ENCODE measurements around the gene VPS26C. TPM values are rescaled to one million over a fixed set of nuclear protein-coding genes. Genes with fewer than 3 reads are reported as not detected.

Gene VPS26C
- total RNA-seq, 2 donors from 2014 or later: 67.8 to 69.6 TPM

DNA sequence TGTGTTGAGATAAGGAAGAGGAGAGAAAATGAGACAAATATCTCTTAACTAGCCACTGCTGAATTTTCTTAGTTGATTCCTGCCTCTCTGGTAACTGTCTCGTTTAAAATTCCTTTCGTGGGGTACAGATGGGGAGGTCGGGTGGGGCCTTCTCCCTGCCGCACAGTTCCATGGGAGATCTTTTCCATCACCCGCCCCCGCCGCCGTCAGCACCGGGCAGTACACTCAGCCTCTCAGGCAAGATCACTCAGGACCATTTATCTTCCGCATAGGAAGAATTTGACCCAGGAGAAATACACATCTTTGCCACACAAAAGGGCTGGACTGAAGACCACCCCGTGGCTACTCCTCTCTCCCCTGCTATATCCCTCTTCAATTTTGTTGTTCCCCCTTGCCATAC is 2.3 kb upstream of the VPS26C start:
- no peak for ATAC-seq
- DNase-seq: no peak
- intact Hi-C loops (cut with DNase I, micrococcal nuclease): loop anchor here in 1 of 2 donors (5.0 kb wide), 1 partner anchor 93 kb away; no protein-coding TSS in a partner anchor

DNA sequence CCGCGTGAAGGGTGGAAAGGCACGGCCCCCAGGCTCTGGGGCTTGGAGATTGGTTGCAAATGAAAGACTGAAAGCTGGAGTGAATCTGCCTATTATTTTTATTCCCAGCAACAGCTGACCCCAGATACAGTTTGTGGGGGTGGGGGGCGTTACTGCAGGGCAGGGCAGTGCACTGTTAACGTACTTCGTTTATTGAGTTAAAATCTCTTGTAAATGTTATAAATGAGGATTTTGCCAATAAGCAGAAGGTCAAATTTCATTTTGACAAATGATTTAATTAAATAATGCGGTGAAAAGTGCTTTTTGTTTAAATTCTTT is 1.0 kb upstream of the VPS26C start:
- intact Hi-C loops (cut with DNase I, micrococcal nuclease): loop anchor here in 1 of 2 donors (5.0 kb wide), 1 partner anchor 94 kb away; no protein-coding TSS in a partner anchor

GRCh38 chr21:37266515-37267221 is 466 bp downstream of the VPS26C start:
- DNase-seq (peak in 1 of 2 donors; percentile 82), ATAC-seq (peak; percentile 53)
- intact Hi-C loops (cut with DNase I, micrococcal nuclease): loop anchor here in 1 of 2 donors (5.0 kb wide), 1 partner anchor 96 kb away; no protein-coding TSS in a partner anchor

More for the DNA sequence above, 1.0 kb upstream of the VPS26C start:
- DNase-seq (no peak), ATAC-seq (no peak)

GRCh38 chr21:37264808-37265207 is 2.3 kb downstream of the VPS26C start:
- no peak for DNase-seq
- no peak for ATAC-seq
- intact Hi-C loops (cut with DNase I, micrococcal nuclease): loop anchor here in 1 of 2 donors (5.0 kb wide), 1 partner anchor 97 kb away; no protein-coding TSS in a partner anchor

DNA sequence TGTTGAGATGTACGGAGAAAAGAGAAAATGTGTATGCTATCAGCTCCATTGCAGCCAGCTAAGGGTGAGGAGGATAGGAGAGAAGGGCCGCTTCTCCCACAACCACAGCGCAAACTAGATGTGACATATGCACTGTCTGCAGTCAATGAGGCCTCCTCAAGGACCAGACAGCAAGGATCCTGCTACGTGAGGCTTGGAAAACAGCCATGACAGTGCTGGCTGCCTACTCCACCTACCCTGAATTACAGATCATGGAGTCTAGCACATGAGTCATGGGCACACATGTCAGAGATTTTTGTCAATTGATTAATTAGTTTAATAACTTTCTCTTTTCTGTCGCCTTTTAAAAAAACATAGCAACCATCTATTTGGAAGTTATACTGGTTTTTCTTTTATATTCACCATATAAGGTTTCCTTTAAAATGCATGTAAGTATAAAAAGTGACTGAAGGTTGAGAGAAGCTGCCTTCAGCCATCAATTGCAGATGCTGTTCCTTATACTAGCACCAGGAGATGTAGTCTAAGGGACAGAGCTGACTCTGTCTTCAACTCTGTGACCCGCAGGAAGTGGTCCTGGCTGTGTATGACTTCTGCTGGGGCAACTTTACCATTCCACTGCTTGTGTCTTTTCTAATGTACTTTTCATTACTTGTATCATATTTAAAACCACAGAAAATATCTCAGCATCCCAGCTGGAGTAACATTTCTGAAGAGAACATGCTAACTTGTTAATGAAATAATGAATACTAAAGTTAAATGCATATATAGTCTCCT is 3.1 kb downstream of the VPS26C start:
- DNase-seq (no peak), ATAC-seq (no peak)
- intact Hi-C loops (cut with DNase I, micrococcal nuclease): no loop called here

- no peak for ATAC-seq
- intact Hi-C loops (cut with DNase I, micrococcal nuclease): no loop called here
- DNase-seq: no peak
These were observed 7.7 kb downstream of the VPS26C start for GRCh38 chr21:37259426-37259825.

DNA sequence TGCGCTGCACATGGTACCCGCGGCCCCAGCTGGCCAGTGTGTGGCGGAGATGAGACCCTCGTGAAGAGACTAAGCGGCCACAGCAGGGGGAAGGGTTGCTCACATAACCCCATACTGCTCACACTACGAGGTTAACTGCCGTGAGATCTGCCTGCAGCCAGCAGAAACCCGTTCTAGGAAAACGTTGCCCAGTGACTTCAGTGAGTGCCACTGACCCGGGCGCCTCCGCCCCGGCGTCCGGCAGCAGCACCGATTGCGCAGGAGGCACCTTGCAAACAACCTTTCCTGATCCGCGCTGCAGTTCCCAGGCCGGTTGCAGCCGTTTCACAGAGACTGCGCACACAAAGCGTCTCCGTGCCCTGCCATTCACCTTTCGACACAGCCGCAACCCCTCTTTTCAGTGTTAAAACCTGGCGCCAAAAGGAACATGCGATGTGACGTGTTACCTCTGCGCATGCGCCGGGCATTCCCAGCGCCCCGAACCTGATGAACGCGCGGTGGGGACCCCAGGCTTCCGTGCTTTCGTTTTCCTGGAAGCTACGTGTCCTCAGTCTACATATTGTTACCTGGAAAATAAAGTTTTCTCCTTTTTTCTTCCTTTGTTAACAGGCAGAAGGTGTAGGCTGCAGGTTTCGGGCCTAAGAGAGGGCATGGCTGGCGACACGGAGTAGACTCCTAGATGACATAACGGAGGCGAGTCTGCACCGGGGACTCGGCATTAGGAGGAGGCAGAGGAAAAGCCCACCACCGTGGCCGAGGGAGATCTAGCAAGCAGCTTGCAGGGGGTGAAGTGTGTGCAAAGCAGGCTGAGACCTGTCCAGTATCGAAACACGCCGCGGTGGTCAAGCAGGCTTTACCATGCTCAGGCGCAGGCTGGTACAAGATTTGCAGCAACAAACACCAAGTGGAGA is 8.9 kb downstream of the VPS26C start:
- DNase-seq (peak; percentile 54 to 70), ATAC-seq (peak; percentile 81)
- intact Hi-C loops (cut with DNase I, micrococcal nuclease): no loop called here

- intact Hi-C loops (cut with DNase I, micrococcal nuclease): no loop called here
- ATAC-seq (peak; percentile 56), DNase-seq (peak; percentile 31 to 33)
These were observed 9.6 kb downstream of the VPS26C start for GRCh38 chr21:37257511-37257966.

DNA sequence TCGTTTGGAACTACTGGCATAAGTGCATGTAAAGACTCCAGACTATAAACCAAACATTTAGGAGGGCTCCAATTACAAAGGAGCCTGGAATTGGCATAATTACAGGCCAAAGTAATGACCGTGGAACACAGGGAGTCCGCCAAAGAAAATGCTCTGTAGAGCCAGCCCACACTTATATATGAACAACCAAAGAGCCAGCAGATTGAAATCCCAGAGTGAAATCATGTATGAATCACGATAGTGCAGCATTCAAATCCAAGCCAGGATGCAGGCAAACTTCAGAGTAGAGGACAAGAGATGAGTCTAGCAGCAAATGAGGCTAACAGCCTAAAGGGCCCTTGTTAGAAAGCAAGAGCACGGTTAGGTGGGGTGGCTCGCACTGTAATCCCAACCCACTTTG is 13.1 kb downstream of the VPS26C start:
- DNase-seq: no peak
- intact Hi-C loops (cut with DNase I, micrococcal nuclease): no loop called here
- ATAC-seq: no peak

- ATAC-seq: no peak
- intact Hi-C loops (cut with DNase I, micrococcal nuclease): no loop called here
These were observed 15.9 kb downstream of the VPS26C start for GRCh38 chr21:37251294-37251634.

GRCh38 chr21:37249112-37249904 is 17.8 kb downstream of the VPS26C start:
- ATAC-seq (no peak), DNase-seq (no peak)
- intact Hi-C loops (cut with DNase I, micrococcal nuclease): loop anchor here in 1 of 2 donors (10.0 kb wide), 1 partner anchor 315 kb away; no protein-coding TSS in a partner anchor

More at GRCh38 chr21:37251294-37251634, 15.9 kb downstream of the VPS26C start:
- no peak for DNase-seq

DNA sequence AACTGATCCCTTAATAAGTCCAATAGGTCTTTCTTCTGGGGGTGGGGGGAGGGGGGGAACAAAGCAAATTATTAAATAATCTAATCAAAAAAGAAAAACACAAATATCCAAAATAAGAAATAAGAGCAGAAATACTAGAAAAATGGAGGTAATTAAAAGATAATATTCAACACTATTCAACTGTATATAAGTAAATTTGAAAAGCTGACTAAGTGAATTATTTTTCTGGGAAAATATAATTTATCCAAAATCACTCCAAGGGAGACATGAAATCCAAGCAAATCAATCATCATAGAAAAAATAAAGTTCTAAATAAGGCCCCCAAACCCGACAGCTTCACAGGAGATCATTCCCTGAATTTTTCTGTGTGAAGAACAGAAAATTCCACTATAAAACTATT is 18.8 kb downstream of the VPS26C start:
- ATAC-seq: no peak
- intact Hi-C loops (cut with DNase I, micrococcal nuclease): loop anchor here in 1 of 2 donors (10.0 kb wide), 1 partner anchor 317 kb away; no protein-coding TSS in a partner anchor
- DNase-seq: no peak

DNA sequence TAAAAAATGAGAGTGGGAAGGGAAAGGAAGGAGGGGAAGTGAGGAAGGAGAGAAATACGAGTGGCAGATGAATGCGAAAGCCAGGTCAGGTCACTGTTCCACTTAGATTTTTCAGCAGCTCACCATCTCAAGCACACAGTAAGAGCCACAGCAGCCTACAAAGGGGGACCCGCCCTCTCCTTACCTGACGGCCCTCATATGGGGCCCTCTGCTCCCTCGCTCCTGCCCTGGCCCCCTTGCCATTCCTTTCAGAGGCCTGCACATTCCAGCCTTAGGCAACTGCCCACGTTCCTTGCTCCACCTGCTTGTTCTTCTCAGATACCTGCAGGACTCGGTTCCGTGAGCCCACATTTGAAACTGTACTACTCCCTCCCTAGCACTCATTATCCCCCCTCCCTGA is 22.0 kb downstream of the VPS26C start:
- DNase-seq: no peak
- intact Hi-C loops (cut with DNase I, micrococcal nuclease): loop anchor here in 1 of 2 donors (10.0 kb wide), 1 partner anchor 320 kb away; no protein-coding TSS in a partner anchor
- no peak for ATAC-seq

DNA sequence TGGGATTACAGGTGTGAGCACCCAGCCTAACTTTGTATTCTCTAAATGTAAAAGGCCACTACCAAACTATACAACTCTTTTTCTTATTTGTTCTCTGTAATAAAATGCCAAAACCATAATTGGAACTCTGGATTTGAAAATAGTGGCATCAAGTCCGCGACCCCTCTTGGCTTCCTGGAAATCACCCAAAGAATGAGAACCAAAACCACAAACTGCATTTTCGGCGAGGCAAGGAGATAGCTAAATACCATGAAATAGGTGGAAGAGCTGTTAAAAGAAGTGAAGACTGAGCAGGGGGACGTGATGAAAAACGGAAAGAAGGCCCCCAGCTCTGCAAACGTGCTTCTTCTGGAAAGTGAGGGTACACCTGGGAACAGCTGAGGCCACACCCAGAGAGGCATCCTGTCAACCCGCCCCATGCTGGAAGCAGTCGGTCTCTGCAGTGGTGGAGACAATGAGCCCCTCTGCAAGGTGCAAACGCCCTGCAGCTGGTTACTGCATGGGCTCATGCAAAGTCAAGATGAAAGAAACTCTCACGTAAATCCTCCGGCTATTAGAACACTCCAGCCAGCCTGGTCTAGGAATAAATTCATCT is 22.5 kb downstream of the VPS26C start:
- ATAC-seq (no peak), DNase-seq (no peak)
- intact Hi-C loops (cut with DNase I, micrococcal nuclease): loop anchor here in 1 of 2 donors (10.0 kb wide), 1 partner anchor 320 kb away; no protein-coding TSS in a partner anchor

- no peak for ATAC-seq
- intact Hi-C loops (cut with DNase I, micrococcal nuclease): loop anchor here in 1 of 2 donors (10.0 kb wide), 1 partner anchor 321 kb away; no protein-coding TSS in a partner anchor
- no peak for DNase-seq
These were observed 23.2 kb downstream of the VPS26C start for GRCh38 chr21:37243961-37244360.

GRCh38 chr21:37241426-37241825 is 25.7 kb downstream of the VPS26C start:
- ATAC-seq (no peak), DNase-seq (no peak)
- intact Hi-C loops (cut with DNase I, micrococcal nuclease): loop anchor here in 1 of 2 donors (10.0 kb wide), 1 partner anchor 323 kb away; no protein-coding TSS in a partner anchor

DNA sequence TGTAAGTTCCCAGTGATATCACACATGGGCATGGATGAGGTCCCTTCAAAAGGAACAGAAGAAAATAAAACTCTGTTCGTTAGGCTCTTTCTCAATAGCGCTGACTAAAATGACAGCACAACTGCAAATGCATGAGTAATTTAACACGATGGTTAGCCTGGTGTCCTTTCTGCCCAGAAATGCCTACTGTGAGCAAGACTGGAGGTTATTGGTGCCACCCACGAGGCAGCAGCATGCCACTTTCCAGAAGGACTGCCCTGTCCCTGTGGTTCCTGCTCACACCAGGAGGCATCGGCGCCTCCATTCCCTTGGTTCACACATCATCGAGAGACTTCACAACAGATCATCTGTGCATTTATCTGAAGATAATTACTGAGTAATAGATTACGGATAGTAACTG is 26.2 kb downstream of the VPS26C start:
- no peak for DNase-seq
- ATAC-seq: no peak
- intact Hi-C loops (cut with DNase I, micrococcal nuclease): loop anchor here in 1 of 2 donors (10.0 kb wide), 1 partner anchor 324 kb away; no protein-coding TSS in a partner anchor
